ENCODE results near the gene ACSS2.

GRCh38 chr20:34916774-34917354 lies 40.5 kb downstream of the ACSS2 start:
- TF ChIP-seq POLR2AphosphoS5 (IDR thresholded peaks at IDR 0.05) (no peak), EP300 (IDR thresholded peaks at IDR 0.05) (no peak), POLR2A (IDR thresholded peaks at IDR 0.05) (no peak)
